K562 (cell line): ENCODE data around the gene GJA9.

Experiments
- NR2C1 ChIP-seq, 2 experiments: fragments of 450-650 bp; IDR thresholded peaks; 2 replicates each; pipeline ENCODE4 v1.6.1; 2017; ENCODE audit warnings: mild to moderate bottlenecking in 2 of 2, antibody characterized with exemption in 1 of 2, inconsistent platforms in 1 of 2, missing compliant biosample characterization in 1 of 2, missing genetic modification characterization in 1 of 2
- POLR2A ChIP-seq: fragments of 450-650 bp; conservative IDR thresholded peaks from 2 replicates; pipeline ENCODE4 v1.6.1; 2016
- SMARCA4 ChIP-seq: fragments of 450-650 bp; IDR thresholded peaks from 2 replicates; pipeline ENCODE4 v1.6.1; 2016
- TCF7 ChIP-seq: sonication (generic); IDR thresholded peaks from 2 replicates; pipeline ENCODE4 v1.6.1; 2016; ENCODE audit warnings: antibody characterized with exemption, borderline replicate concordance
- YY1 ChIP-seq, 3 experiments: IDR thresholded peaks; 2 replicates each; pipeline ENCODE4 v1.6.1; 2011; ENCODE audit warnings: low read length in 2 of 3, mild to moderate bottlenecking in 2 of 3, moderate library complexity in 2 of 3, borderline replicate concordance in 1 of 3, control low read depth in 1 of 3, low read depth in 1 of 3; ENCODE audit not compliant: insufficient read depth in 3 of 3, insufficient replicate concordance in 2 of 3, control insufficient read depth in 1 of 3, insufficient read length in 1 of 3; ENCODE audit errors: extremely low read depth in 1 of 3
- ZEB2 ChIP-seq: fragments of 450-650 bp; IDR thresholded peaks from 2 replicates; pipeline ENCODE4 v1.6.1; 2016
- ZNF217 ChIP-seq: sonication (generic); formaldehyde crosslinking; IDR thresholded peaks from 2 replicates; pipeline ENCODE4 v1.8.0; 2022; ENCODE audit warnings: mild to moderate bottlenecking, missing genetic modification reagents
- TF ChIP-seq, protein P1 (sequence below): fragments of 250-450 bp; sonication (Bioruptor Pico); IDR thresholded peaks from 2 replicates; pipeline ENCODE4 v1.5.1; 2021; ENCODE audit warnings: mild to moderate bottlenecking
- TF ChIP-seq, protein P2 (sequence below), 3 experiments: IDR thresholded peaks in 2 of 3; conservative IDR thresholded peaks in 1 of 3; 2 replicates each; pipeline ENCODE4 v1.5.1; 2011 to 2012; ENCODE audit warnings: low read length in 3 of 3, mild to moderate bottlenecking in 3 of 3, control low read depth in 2 of 3, improper control_type of control experiment in 1 of 3, inconsistent platforms in 1 of 3, low read depth in 1 of 3, mixed read lengths in 1 of 3, moderate library complexity in 1 of 3; ENCODE audit not compliant: insufficient read depth in 2 of 3

DNA sequence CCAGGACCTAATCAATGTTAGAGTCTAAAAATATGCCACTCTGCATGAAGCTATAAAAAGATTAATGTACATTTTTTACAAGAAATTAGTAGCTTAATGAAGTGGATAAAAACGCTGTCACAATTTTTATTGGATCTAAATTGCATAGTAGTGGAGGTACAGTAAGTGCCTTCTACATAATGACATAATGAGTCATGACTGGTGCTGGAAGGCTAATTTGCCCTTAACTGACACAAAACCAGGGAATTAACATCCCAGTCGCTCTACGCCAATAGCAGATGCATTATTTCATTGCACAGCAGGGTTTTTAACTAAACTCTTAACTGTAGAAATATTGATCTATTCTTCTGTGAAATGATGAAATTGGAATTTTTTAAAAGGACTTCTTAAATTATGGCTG lies 55.1 kb downstream of the GJA9 start:
- TF ChIP-seq ZEB2 (no peak), SMARCA4 (no peak), NR2C1 (IDR thresholded peaks at IDR 0.05) (no peak), NR2C1 (tag; IDR thresholded peaks at IDR 0.05) (no peak), ZNF217 (no peak), POLR2A (no peak), TCF7 (no peak), YY1 (IDR thresholded peaks at IDR 0.05; ENCODE audit: borderline replicate concordance in 1 of 3, control insufficient read depth in 1 of 3, extremely low read depth in 1 of 3, insufficient read depth in 3 of 3, insufficient read length in 1 of 3, insufficient replicate concordance in 2 of 3, low read depth in 1 of 3, low read length in 2 of 3) (no peak)
- TF ChIP-seq, protein P1, sequence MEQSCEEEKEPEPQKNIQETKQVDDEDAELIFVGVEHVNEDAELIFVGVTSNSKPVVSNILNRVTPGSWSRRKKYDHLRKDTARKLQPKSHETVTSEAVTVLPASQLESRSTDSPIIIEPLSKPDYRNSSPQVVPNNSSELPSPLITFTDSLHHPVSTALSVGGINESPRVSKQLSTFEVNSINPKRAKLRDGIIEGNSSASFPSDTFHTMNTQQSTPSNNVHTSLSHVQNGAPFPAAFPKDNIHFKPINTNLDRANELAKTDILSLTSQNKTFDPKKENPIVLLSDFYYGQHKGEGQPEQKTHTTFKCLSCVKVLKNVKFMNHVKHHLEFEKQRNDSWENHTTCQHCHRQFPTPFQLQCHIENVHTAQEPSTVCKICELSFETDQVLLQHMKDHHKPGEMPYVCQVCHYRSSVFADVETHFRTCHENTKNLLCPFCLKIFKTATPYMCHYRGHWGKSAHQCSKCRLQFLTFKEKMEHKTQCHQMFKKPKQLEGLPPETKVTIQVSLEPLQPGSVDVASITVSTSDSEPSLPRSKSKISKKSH (CRISPR knock-in tag): no peak
- TF ChIP-seq, protein P2, sequence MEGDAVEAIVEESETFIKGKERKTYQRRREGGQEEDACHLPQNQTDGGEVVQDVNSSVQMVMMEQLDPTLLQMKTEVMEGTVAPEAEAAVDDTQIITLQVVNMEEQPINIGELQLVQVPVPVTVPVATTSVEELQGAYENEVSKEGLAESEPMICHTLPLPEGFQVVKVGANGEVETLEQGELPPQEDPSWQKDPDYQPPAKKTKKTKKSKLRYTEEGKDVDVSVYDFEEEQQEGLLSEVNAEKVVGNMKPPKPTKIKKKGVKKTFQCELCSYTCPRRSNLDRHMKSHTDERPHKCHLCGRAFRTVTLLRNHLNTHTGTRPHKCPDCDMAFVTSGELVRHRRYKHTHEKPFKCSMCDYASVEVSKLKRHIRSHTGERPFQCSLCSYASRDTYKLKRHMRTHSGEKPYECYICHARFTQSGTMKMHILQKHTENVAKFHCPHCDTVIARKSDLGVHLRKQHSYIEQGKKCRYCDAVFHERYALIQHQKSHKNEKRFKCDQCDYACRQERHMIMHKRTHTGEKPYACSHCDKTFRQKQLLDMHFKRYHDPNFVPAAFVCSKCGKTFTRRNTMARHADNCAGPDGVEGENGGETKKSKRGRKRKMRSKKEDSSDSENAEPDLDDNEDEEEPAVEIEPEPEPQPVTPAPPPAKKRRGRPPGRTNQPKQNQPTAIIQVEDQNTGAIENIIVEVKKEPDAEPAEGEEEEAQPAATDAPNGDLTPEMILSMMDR (IDR thresholded peaks at IDR 0.05 in 2 of 3, conservative IDR thresholded peaks at IDR 0.05 in 1 of 3; ENCODE audit: insufficient read depth in 2 of 3, low read depth in 1 of 3, low read length in 3 of 3): no peak
